Measurements from ENCODE around the gene SLC22A15. TPM values are rescaled to one million over a fixed set of nuclear protein-coding genes. Genes with fewer than 3 reads are reported as not detected.
"Not testable (repeated sequence)": the region's sequence is repeated elsewhere in the genome, so short reads cannot be mapped to it uniquely, and the experiment has no call there.

The SLC22A15 gene
- total and polyA plus RNA-seq, 4 donors: 2.9 to 6.8 (median 5.5) TPM

DNA sequence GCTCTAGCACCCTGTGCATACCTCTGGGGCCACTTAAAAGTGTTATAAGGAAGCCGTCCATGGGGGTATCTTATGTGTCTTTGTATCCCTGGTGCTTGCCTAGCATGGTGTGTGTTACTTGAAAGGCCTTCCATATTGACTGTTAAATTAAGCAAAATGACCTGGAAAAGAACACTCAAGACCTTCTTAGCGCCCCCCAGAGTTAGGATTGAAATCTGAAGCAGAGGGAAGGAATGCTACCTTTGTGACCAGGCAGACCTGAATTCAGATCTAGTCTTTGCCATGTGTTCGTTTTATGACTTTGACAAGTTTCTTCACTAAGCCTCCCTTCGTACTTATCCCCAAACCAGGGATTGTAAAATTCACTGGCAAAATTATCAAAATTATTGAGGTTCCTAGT lies 59.9 kb downstream of the SLC22A15 start:
- peaks cover 8 to 20% of the 10 kb centered on the region in 2 donors for H3K36me3 ChIP-seq (ENCODE audit: control insufficient read depth in 1 of 2, insufficient read depth in 2 of 2, low read length in 1 of 2)
- intact Hi-C loops (cut with DNase I): no loop called here
- H3K27me3 ChIP-seq (ENCODE audit: control insufficient read depth in 1 of 2, insufficient read depth in 2 of 2, low read length in 1 of 2): no peaks in the 10 kb centered on the region
- H3K27ac ChIP-seq (ENCODE audit: low read depth in 1 of 2, low read length in 2 of 2): no peak overlapping the region
- DNase-seq: no peak
- H3K4me3 ChIP-seq (ENCODE audit: low read length in 2 of 2): no peak overlapping the region
- 81 to 84% methylated on average over 4 of the region's 4 CpGs for WGBS, 2 donors
- no peak for ATAC-seq (ENCODE audit: low FRiP score)
- no peaks in the 10 kb centered on the region for H3K9me3 ChIP-seq (ENCODE audit: control insufficient read depth, low read length)
- H3K4me1 ChIP-seq (ENCODE audit: control insufficient read depth in 1 of 2, insufficient read depth in 2 of 2, low read length in 2 of 2): no peaks in the 10 kb centered on the region

DNA sequence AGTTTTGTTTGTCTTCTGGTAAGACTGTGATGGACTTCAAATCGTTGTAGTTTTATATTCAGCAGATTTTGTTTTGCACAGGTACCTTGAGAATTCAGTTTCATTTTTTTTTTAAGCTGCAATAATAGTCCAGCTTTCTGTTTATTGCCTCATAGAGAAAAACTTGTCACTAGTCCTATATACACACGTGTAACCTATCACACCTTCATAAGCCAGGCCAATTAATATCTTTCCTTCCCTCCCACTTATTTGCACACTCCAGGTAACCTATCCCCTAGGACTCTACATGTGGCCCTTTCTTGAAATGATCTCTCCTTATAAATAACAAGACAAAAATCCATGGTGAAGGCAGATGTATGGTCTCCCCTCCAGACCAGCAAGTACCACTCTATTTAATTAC lies 62.4 kb downstream of the SLC22A15 start:
- peaks cover 5 to 8% of the 10 kb centered on the region in 2 donors for H3K36me3 ChIP-seq (ENCODE audit: control insufficient read depth in 1 of 2, insufficient read depth in 2 of 2, low read length in 1 of 2)
- H3K27me3 ChIP-seq (ENCODE audit: control insufficient read depth in 1 of 2, insufficient read depth in 2 of 2, low read length in 1 of 2): no peaks in the 10 kb centered on the region
- H3K4me3 ChIP-seq (ENCODE audit: low read length in 2 of 2): no peak overlapping the region
- intact Hi-C loops (cut with DNase I): no loop called here
- H3K27ac ChIP-seq (ENCODE audit: low read depth in 1 of 2, low read length in 2 of 2): no peak overlapping the region
- no peak for DNase-seq
- no peaks in the 10 kb centered on the region for H3K9me3 ChIP-seq (ENCODE audit: control insufficient read depth, low read length)
- no peaks in the 10 kb centered on the region for H3K4me1 ChIP-seq (ENCODE audit: control insufficient read depth in 1 of 2, insufficient read depth in 2 of 2, low read length in 2 of 2)
- ATAC-seq (ENCODE audit: low FRiP score): no peak
- WGBS, 2 donors: 36 to 40% methylated on average over 2 of the region's 2 CpGs

DNA sequence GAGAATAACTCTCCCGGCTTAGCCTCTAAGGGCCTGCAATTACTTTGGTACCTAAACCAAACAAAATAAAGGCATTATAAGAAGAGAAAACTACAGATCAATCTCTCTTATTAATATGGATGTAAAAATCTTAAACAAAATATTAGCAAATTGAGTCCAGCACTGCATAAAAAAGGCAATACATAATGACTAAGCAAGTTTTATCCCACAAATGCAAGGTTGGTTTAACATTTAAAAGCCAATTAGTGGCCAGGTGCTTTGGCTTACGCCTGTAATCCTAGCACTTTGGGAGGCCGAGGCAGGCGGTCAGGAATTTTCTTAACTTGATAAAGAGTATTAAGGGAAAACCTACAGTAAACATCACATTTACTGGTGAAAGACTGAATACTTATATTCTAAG lies 67.8 kb downstream of the SLC22A15 start:
- Histone ChIP-seq H3K4me1 (ENCODE audit: control insufficient read depth in 1 of 2, insufficient read depth in 2 of 2, low read length in 2 of 2) (no peaks in the 10 kb centered on the region), H3K27ac (ENCODE audit: low read depth in 1 of 2, low read length in 2 of 2) (no peak overlapping the region), H3K4me3 (ENCODE audit: low read length in 2 of 2) (no peak overlapping the region), H3K9me3 (ENCODE audit: control insufficient read depth, low read length) (no peaks in the 10 kb centered on the region), H3K27me3 (ENCODE audit: control insufficient read depth in 1 of 2, insufficient read depth in 2 of 2, low read length in 1 of 2) (no peaks in the 10 kb centered on the region), H3K36me3 (ENCODE audit: control insufficient read depth in 1 of 2, insufficient read depth in 2 of 2, low read length in 1 of 2) (peaks cover 0 to 2% of the 10 kb centered on the region in 2 donors)
- WGBS, 2 donors: 95 to 96% methylated on average over 4 of the region's 4 CpGs
- no peak for DNase-seq
- ATAC-seq (ENCODE audit: low FRiP score): no peak
- intact Hi-C loops (cut with DNase I): no loop called here

DNA sequence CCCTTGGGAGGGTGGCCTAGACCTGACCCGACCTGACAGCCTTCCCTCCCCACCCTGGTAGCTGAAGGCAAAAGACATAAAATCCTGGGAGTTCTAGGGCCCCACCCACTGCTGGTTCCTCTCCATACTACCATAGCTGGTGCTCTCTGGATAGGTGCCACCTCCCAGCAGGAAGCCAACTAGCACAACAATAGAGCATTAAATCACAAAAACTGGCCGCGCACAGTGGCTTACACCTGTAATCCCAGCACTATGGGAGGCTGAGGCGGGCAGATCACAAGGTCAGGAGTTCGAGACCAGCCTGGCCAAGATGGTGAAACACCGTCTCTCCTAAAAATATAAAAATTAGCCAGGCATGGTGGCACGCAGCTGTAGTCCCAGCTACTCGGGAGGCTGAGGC lies 70.6 kb downstream of the SLC22A15 start:
- H3K27ac ChIP-seq (ENCODE audit: low read depth in 1 of 2, low read length in 2 of 2); ATAC-seq (ENCODE audit: low FRiP score); H3K4me1 ChIP-seq (ENCODE audit: control insufficient read depth in 1 of 2, insufficient read depth in 2 of 2, low read length in 2 of 2); H3K4me3 ChIP-seq (ENCODE audit: low read length in 2 of 2); H3K27me3 ChIP-seq (ENCODE audit: control insufficient read depth in 1 of 2, insufficient read depth in 2 of 2, low read length in 1 of 2); H3K9me3 ChIP-seq (ENCODE audit: control insufficient read depth, low read length); DNase-seq; H3K36me3 ChIP-seq (ENCODE audit: control insufficient read depth in 1 of 2, insufficient read depth in 2 of 2, low read length in 1 of 2); intact Hi-C loops (cut with DNase I): not testable (repeated sequence)
- WGBS, 2 donors: 95% methylated on average over 8 of the region's 8 CpGs

DNA sequence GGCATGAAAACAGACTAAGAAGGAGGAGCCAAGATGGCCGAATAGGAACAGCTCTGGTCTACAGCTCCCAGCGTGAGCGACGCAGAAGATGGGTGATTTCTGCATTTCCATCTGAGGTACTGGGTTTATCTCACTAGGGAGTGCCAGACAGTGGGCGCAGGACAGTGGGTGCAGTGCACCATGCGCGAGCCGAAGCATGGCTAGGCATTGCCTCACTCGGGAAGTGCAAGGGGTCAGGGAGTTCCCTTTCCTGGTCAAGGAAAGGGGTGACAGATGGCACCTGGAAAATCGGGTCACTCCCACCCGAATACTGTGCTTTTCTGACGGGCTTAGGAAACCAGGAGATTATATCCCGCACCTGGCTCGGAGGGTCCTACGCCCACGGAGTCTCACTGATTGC lies 75.6 kb downstream of the SLC22A15 start:
- H3K27ac ChIP-seq (ENCODE audit: low read depth in 1 of 2, low read length in 2 of 2); H3K36me3 ChIP-seq (ENCODE audit: control insufficient read depth in 1 of 2, insufficient read depth in 2 of 2, low read length in 1 of 2); DNase-seq; intact Hi-C loops (cut with DNase I); ATAC-seq (ENCODE audit: low FRiP score); H3K4me1 ChIP-seq (ENCODE audit: control insufficient read depth in 1 of 2, insufficient read depth in 2 of 2, low read length in 2 of 2); H3K9me3 ChIP-seq (ENCODE audit: control insufficient read depth, low read length); H3K27me3 ChIP-seq (ENCODE audit: control insufficient read depth in 1 of 2, insufficient read depth in 2 of 2, low read length in 1 of 2); H3K4me3 ChIP-seq (ENCODE audit: low read length in 2 of 2): not testable (repeated sequence)
- 97% methylated on average over 16 of the region's 16 CpGs for WGBS, 2 donors

DNA sequence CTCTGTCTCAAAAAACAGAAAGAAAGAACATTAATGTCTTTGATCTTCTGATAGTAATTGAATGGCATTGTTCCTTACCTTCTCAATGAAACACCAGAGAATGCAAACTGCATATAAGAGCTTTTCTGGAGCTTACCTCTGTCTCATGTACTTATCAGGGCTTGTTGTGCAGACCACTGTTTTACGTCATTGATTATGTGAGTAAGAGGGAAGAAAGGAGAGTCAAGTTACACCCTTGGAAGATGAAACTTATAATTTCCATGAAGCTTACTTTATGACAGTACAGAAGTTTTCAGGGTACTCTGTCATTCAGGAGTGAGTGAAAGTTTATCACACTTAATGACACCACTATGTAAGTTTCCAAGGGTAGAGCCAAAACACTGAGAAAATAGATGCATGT lies 85.9 kb downstream of the SLC22A15 start:
- H3K27ac ChIP-seq (ENCODE audit: low read depth in 1 of 2, low read length in 2 of 2): no peak overlapping the region
- no peaks in the 10 kb centered on the region for H3K9me3 ChIP-seq (ENCODE audit: control insufficient read depth, low read length)
- no peaks in the 10 kb centered on the region for H3K27me3 ChIP-seq (ENCODE audit: control insufficient read depth in 1 of 2, insufficient read depth in 2 of 2, low read length in 1 of 2)
- 93 to 96% methylated on average over 1 of the region's 1 CpG for WGBS, 2 donors
- H3K4me1 ChIP-seq (ENCODE audit: control insufficient read depth in 1 of 2, insufficient read depth in 2 of 2, low read length in 2 of 2): peaks cover 2 to 6% of the 10 kb centered on the region in 2 donors
- H3K4me3 ChIP-seq (ENCODE audit: low read length in 2 of 2): no peak overlapping the region
- peaks cover 4 to 7% of the 10 kb centered on the region in 2 donors for H3K36me3 ChIP-seq (ENCODE audit: control insufficient read depth in 1 of 2, insufficient read depth in 2 of 2, low read length in 1 of 2)
- ATAC-seq (ENCODE audit: low FRiP score): no peak
- no peak for DNase-seq
- intact Hi-C loops (cut with DNase I): no loop called here

DNA sequence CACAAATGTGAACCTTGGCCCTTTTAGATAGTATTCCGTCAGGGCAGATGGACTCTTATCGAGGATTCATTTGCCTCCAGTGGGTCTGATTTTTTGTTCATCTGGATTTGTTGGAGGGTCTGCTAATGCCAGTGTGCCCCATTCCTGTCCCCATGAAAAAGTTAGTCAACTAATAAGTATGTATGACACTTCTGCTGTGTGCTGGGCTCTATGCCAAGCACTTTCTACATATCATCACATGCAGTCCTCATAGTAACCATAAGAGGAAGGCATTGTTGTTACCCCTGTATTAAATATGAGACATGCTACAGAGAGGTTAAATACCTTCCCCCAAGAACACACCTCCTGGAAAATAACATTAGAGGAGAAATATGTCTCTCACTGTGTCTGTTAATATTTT lies 88.3 kb downstream of the SLC22A15 start:
- intact Hi-C loops (cut with DNase I): no loop called here
- DNase-seq (no peak), ATAC-seq (ENCODE audit: low FRiP score) (no peak)
- Histone ChIP-seq H3K27ac (ENCODE audit: low read depth in 1 of 2, low read length in 2 of 2) (no peak overlapping the region), H3K36me3 (ENCODE audit: control insufficient read depth in 1 of 2, insufficient read depth in 2 of 2, low read length in 1 of 2) (peaks cover 4 to 7% of the 10 kb centered on the region in 2 donors), H3K9me3 (ENCODE audit: control insufficient read depth, low read length) (no peaks in the 10 kb centered on the region), H3K4me1 (ENCODE audit: control insufficient read depth in 1 of 2, insufficient read depth in 2 of 2, low read length in 2 of 2) (peaks cover 2 to 6% of the 10 kb centered on the region in 2 donors), H3K27me3 (ENCODE audit: control insufficient read depth in 1 of 2, insufficient read depth in 2 of 2, low read length in 1 of 2) (no peaks in the 10 kb centered on the region), H3K4me3 (ENCODE audit: low read length in 2 of 2) (no peak overlapping the region)
- WGBS, 2 donors: 92% methylated on average over 2 of the region's 2 CpGs

DNA sequence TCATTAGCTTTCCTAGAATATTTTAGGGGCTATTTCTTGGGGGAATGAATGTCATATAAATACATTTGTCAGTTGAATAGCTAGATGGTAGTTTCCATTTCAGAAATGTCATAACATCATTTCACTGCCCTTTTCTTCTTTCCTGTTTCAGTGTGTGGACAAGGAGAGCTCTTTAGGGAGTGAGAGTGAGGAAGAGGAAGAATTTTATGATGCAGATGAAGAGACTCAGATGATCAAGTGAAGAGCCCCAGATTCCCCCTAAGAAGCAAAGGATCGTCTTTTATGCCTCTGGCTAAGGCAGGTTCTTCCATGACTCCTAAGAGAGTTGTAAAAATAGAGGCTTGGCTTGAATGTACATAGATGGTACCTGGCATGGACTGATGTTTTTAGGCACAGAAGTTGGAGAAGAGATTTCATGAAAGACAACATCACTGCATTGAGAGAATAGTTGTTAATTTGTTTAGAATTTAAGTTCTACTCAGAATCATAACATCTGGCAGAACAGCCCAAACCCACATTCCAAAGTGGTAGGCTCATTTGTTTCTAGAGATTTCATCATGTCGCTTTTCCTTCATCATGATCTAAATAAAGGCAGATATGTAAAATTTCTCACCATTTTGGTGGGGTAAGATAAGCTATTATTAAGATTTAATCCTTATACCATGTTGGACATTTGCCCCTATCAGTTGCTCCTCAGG lies 90.7 kb downstream of the SLC22A15 start:
- H3K4me1 ChIP-seq (ENCODE audit: control insufficient read depth in 1 of 2, insufficient read depth in 2 of 2, low read length in 2 of 2): peaks cover 0 to 3% of the 10 kb centered on the region in 2 donors
- WGBS, 2 donors: 9 to 21% methylated on average over 2 of the region's 2 CpGs
- no peak overlapping the region for H3K4me3 ChIP-seq (ENCODE audit: low read length in 2 of 2)
- ATAC-seq (ENCODE audit: low FRiP score): peak; percentile 55
- no peak for DNase-seq
- intact Hi-C loops (cut with DNase I): no loop called here
- peak overlapping the region in 1 of 2 donors; percentile 50 for H3K27ac ChIP-seq (ENCODE audit: low read depth in 1 of 2, low read length in 2 of 2)
- H3K27me3 ChIP-seq (ENCODE audit: control insufficient read depth in 1 of 2, insufficient read depth in 2 of 2, low read length in 1 of 2): no peaks in the 10 kb centered on the region
- peaks cover 4 to 7% of the 10 kb centered on the region in 2 donors for H3K36me3 ChIP-seq (ENCODE audit: control insufficient read depth in 1 of 2, insufficient read depth in 2 of 2, low read length in 1 of 2)
- no peaks in the 10 kb centered on the region for H3K9me3 ChIP-seq (ENCODE audit: control insufficient read depth, low read length)

DNA sequence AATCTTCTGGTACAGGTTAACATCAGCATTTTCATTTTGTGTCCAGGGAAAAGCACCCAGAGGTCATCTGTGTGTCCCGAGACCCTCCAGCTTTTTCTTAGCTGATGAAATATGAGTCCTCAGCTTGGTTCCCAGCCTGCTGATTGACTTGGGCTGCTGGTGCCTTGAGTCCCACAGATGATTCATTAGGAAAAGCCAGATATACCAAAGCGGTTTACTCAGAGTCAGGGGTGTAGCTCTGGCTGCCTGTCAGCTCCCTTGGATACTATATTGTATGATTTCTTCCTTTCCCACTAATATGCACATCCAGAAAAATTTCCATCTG lies 91.2 kb downstream of the SLC22A15 start:
- ATAC-seq (ENCODE audit: low FRiP score) (peak; percentile 69), DNase-seq (peak in 1 of 2 donors; percentile 51)
- H3K4me1 ChIP-seq (ENCODE audit: control insufficient read depth in 1 of 2, insufficient read depth in 2 of 2, low read length in 2 of 2): peaks cover 0 to 3% of the 10 kb centered on the region in 2 donors
- H3K4me3 ChIP-seq (ENCODE audit: low read length in 2 of 2): no peak overlapping the region
- H3K27me3 ChIP-seq (ENCODE audit: control insufficient read depth in 1 of 2, insufficient read depth in 2 of 2, low read length in 1 of 2): no peaks in the 10 kb centered on the region
- intact Hi-C loops (cut with DNase I): no loop called here
- no peaks in the 10 kb centered on the region for H3K9me3 ChIP-seq (ENCODE audit: control insufficient read depth, low read length)
- H3K27ac ChIP-seq (ENCODE audit: low read depth in 1 of 2, low read length in 2 of 2): peak overlapping the region in 1 of 2 donors; percentile 50
- WGBS, 2 donors: 0 to 17% methylated on average over 2 of the region's 2 CpGs
- H3K36me3 ChIP-seq (ENCODE audit: control insufficient read depth in 1 of 2, insufficient read depth in 2 of 2, low read length in 1 of 2): peaks cover 4 to 6% of the 10 kb centered on the region in 2 donors
